Thoracic aorta (tissue), 2 donors: ENCODE data around the gene DUSP7. TPM values are rescaled to one million over a fixed set of nuclear protein-coding genes. Genes with fewer than 3 reads are reported as not detected.

ENCODE experiments used
- ATAC-seq: fragments of 150-250 bp; one replicate; pipeline ENCODE4 v1.8.0; 2017; ENCODE audit warnings: low read depth; ENCODE audit not compliant: insufficient number of reproducible peaks, low FRiP score
- DNase-seq: peaks from one replicate; pipeline ENCODE4 v3.0.0-alpha.2; 2020; ENCODE audit warnings: low spot score
- H3K27ac ChIP-seq, 2 donors: fragments of 200-600 bp; sonication (generic); 1 replicate in 1 of 2; 2 replicates in 1 of 2; pipeline ENCODE4 v1.5.1; 2016; ENCODE audit warnings: mild to moderate bottlenecking in 2 of 2, moderate library complexity in 2 of 2
- H3K27me3 ChIP-seq: fragments of 200-600 bp; sonication (generic); replicated peaks from 2 replicates; pipeline ENCODE4 v1.6.0; 2016; ENCODE audit warnings: mild to moderate bottlenecking; ENCODE audit not compliant: insufficient read depth
- H3K36me3 ChIP-seq: fragments of 200-600 bp; sonication (generic); one replicate; pipeline ENCODE4 v1.5.1; 2016
- H3K4me1 ChIP-seq, 2 donors: fragments of 200-600 bp; sonication (generic); 1 replicate in 1 of 2; 2 replicates in 1 of 2; pipeline versions ENCODE4 v1.5.1 to v1.6.0; 2016; ENCODE audit warnings: low read depth in 2 of 2, mild to moderate bottlenecking in 1 of 2; ENCODE audit not compliant: control insufficient read depth in 1 of 2
- H3K4me3 ChIP-seq: fragments of 200-600 bp; sonication (generic); 2 replicates; pipeline ENCODE4 v1.5.1; 2016; ENCODE audit warnings: mild to moderate bottlenecking
- H3K9me3 ChIP-seq: fragments of 200-600 bp; sonication (generic); 2 replicates; pipeline ENCODE4 v1.5.1; 2016
- CTCF ChIP-seq: fragments of 200-600 bp; sonication (generic); IDR thresholded peaks from one replicate; pipeline ENCODE4 v1.5.1; 2019; ENCODE audit warnings: antibody characterized with exemption
- total RNA-seq, 2 donors: library from RNA; depleted of rRNA; stranded (reverse); fragments of >200 nt; gene quantifications; one replicate each; pipeline versions ENCODE4 v1.1.0 to v1.2.3, GENCODE V29; 2016

Gene DUSP7
- total RNA-seq, 2 donors from 2014 or later = 41.1 to 42.2 TPM

GRCh38 chr3:52013802-52014598 is 42.4 kb downstream of the DUSP7 start:
- DNase-seq = no peak
- no peaks in the 10 kb centered on the region for H3K36me3 ChIP-seq
- H3K4me3 ChIP-seq = no peak overlapping the region
- ATAC-seq = no peak
- no peak for TF ChIP-seq CTCF
- H3K27ac ChIP-seq = no peak overlapping the region
- no peaks in the 10 kb centered on the region for H3K9me3 ChIP-seq
- H3K4me1 ChIP-seq = peaks cover 7 to 35% of the 10 kb centered on the region in 2 donors
- no peaks in the 10 kb centered on the region for H3K27me3 ChIP-seq

- TF ChIP-seq CTCF = no peak
- no peak for ATAC-seq
Observed at GRCh38 chr3:52012699-52013098, 43.7 kb downstream of the DUSP7 start.

GRCh38 chr3:52010431-52010830 is 45.9 kb downstream of the DUSP7 start:
- TF ChIP-seq CTCF = no peak
- no peak overlapping the region for H3K27ac ChIP-seq
- no peaks in the 10 kb centered on the region for H3K27me3 ChIP-seq
- no peaks in the 10 kb centered on the region for H3K9me3 ChIP-seq
- H3K4me3 ChIP-seq = no peak overlapping the region
- ATAC-seq (no peak), DNase-seq (no peak)
- H3K36me3 ChIP-seq = no peaks in the 10 kb centered on the region
- peaks cover 7 to 10% of the 10 kb centered on the region in 2 donors for H3K4me1 ChIP-seq

More at GRCh38 chr3:52012699-52013098, 43.7 kb downstream of the DUSP7 start:
- H3K4me3 ChIP-seq = no peak overlapping the region
- H3K9me3 ChIP-seq = no peaks in the 10 kb centered on the region
- H3K27ac ChIP-seq = no peak overlapping the region
- peaks cover 0 to 22% of the 10 kb centered on the region in 2 donors for H3K4me1 ChIP-seq
- DNase-seq = no peak
- H3K36me3 ChIP-seq = no peaks in the 10 kb centered on the region
- no peaks in the 10 kb centered on the region for H3K27me3 ChIP-seq

DNA sequence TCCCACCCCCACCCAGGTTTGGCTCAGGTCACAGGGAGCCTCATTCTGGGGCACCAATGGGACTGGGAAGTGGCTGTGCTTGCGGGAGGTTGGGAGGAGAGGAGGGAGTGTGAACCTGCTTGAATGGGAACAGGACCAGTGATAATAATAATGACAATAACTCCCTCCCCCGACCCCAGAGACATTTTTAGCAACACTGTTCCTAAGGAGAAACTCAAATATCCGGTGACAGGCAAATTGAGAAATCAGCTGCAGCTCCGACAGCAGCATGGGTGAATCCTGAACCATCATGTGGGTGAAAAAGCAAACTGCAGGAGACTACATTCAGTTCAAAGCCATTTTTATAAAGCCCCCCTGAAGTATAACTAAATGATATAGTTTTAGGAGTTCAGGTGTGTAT is 49.1 kb downstream of the DUSP7 start:
- Histone ChIP-seq H3K27me3 (no peaks in the 10 kb centered on the region), H3K27ac (no peak overlapping the region), H3K4me3 (no peak overlapping the region), H3K4me1 (peaks cover 9 to 22% of the 10 kb centered on the region in 2 donors), H3K36me3 (no peaks in the 10 kb centered on the region), H3K9me3 (no peaks in the 10 kb centered on the region)
- DNase-seq (no peak), ATAC-seq (no peak)
- TF ChIP-seq CTCF = no peak

- H3K27me3 ChIP-seq = no peaks in the 10 kb centered on the region
- no peak for DNase-seq
- no peaks in the 10 kb centered on the region for H3K9me3 ChIP-seq
Observed at GRCh38 chr3:52006820-52007133, 49.6 kb downstream of the DUSP7 start.

More at GRCh38 chr3:52006820-52007133, 49.6 kb downstream of the DUSP7 start:
- Histone ChIP-seq H3K4me3 (no peak overlapping the region), H3K36me3 (no peaks in the 10 kb centered on the region), H3K27ac (no peak overlapping the region), H3K4me1 (peaks cover 9 to 22% of the 10 kb centered on the region in 2 donors)
- TF ChIP-seq CTCF = no peak
- no peak for ATAC-seq
